SHP77 treated with DMSO at 0.1 percent for 48 hours (cell line): ENCODE results near the gene TMED5.
"Not testable (repeated sequence)": the region's sequence is repeated elsewhere in the genome, so short reads cannot be mapped to it uniquely, and the experiment has no call there.

ENCODE experiments used
- DNase-seq: peaks from one replicate; lab custom pipeline; 2025; lab: John Stamatoyannopoulos, UW

The TMED5 gene

GRCh38 chr1:93171549-93172034 lies 8.6 kb downstream of the TMED5 start:
- no peak for DNase-seq

- not testable (repeated sequence) for DNase-seq
Measured at GRCh38 chr1:93170141-93170678, 10.0 kb downstream of the TMED5 start.

GRCh38 chr1:93167006-93167405 lies 13.2 kb downstream of the TMED5 start:
- DNase-seq, result no peak

GRCh38 chr1:93165895-93166294 lies 14.3 kb downstream of the TMED5 start:
- DNase-seq, result not testable (repeated sequence)

- no peak for DNase-seq
Measured at GRCh38 chr1:93164816-93165215, 15.4 kb downstream of the TMED5 start.

GRCh38 chr1:93163314-93163713 lies 16.9 kb downstream of the TMED5 start:
- not testable (repeated sequence) for DNase-seq

GRCh38 chr1:93159337-93159736 lies 20.9 kb downstream of the TMED5 start:
- no peak for DNase-seq

- no peak for DNase-seq
Measured at GRCh38 chr1:93155335-93155734, 24.9 kb downstream of the TMED5 start.

GRCh38 chr1:93154898-93155297 lies 25.3 kb downstream of the TMED5 start:
- DNase-seq, result no peak

- no peak for DNase-seq
Measured at GRCh38 chr1:93152835-93153234, 27.4 kb downstream of the TMED5 start.

GRCh38 chr1:93151474-93151873 lies 28.7 kb downstream of the TMED5 start:
- no peak for DNase-seq

GRCh38 chr1:93150729-93151128 lies 29.5 kb downstream of the TMED5 start:
- DNase-seq, result no peak

- no peak for DNase-seq
Measured at GRCh38 chr1:93148001-93148400, 32.2 kb downstream of the TMED5 start.

- no peak for DNase-seq
Measured at GRCh38 chr1:93143769-93144168, 36.4 kb downstream of the TMED5 start.

- no peak for DNase-seq
Measured at GRCh38 chr1:93143136-93143535, 37.1 kb downstream of the TMED5 start.

- DNase-seq, result no peak
Measured at GRCh38 chr1:93142161-93142560, 38.1 kb downstream of the TMED5 start.

- no peak for DNase-seq
Measured at GRCh38 chr1:93140106-93140505, 40.1 kb downstream of the TMED5 start.

GRCh38 chr1:93137604-93138292 lies 42.5 kb downstream of the TMED5 start:
- no peak for DNase-seq

- DNase-seq, result no peak
Measured at GRCh38 chr1:93136445-93136844, 43.8 kb downstream of the TMED5 start.

GRCh38 chr1:93132638-93133037 lies 47.6 kb downstream of the TMED5 start:
- DNase-seq, result no peak

GRCh38 chr1:93129507-93130099 lies 50.6 kb downstream of the TMED5 start:
- no peak for DNase-seq

- no peak for DNase-seq
Measured at GRCh38 chr1:93124556-93125355, 55.5 kb downstream of the TMED5 start.
